Endothelial cell of umbilical vein (primary cell): ENCODE results near the gene TUBGCP2. TPM values are rescaled to one million over a fixed set of nuclear protein-coding genes. Genes with fewer than 3 reads are reported as not detected.

Experiments
- BruUV-seq: library from RNA; stranded (reverse); fragments of 400-500 nt; replicated peaks from 2 replicates; lab custom pipeline; 2021; lab: Mats Ljungman, UMichigan
- CTCF ChIA-PET: fragments of 300-600, 350-600 bp; sonication (Branson Sonifier 250); formaldehyde crosslinking; loops from one replicate; lab custom pipeline; 2021; ENCODE audit warnings: antibody characterized with exemption, inconsistent platforms; lab: Charles Lee
- POLR2A ChIA-PET: fragments of 300-600, 350-600 bp; sonication (Branson Sonifier 250); formaldehyde crosslinking; loops from one replicate; lab custom pipeline; 2021; ENCODE audit warnings: antibody characterized with exemption, inconsistent platforms; lab: Charles Lee
- DNase-seq: peaks from one replicate; pipeline ENCODE4 v3.0.0-alpha.2; 2011; ENCODE audit warnings: low read depth, low spot score
- FAIRE-seq: peaks from 2 replicates; lab custom pipeline; 2011; peaks lifted over from hg19 to GRCh38; lab: Jason Lieb, UNC
- H2AFZ ChIP-seq: 2 replicates; pipeline ENCODE4 v1.6.0; 2012; ENCODE audit warnings: low read depth, low read length, control low read depth, inconsistent platforms
- H3K27ac ChIP-seq: 2 replicates; pipeline ENCODE4 v1.5.1; 2011; ENCODE audit warnings: low read depth, mild to moderate bottlenecking, control low read depth, low read length, moderate library complexity; ENCODE audit not compliant: insufficient read depth
- H3K27me3 ChIP-seq, 2 experiments: 2 replicates each; pipeline versions ENCODE4 v1.6.0 to v1.6.1; 2011; ENCODE audit warnings: low read length in 2 of 2, mixed read lengths in 1 of 2; ENCODE audit not compliant: control insufficient read depth in 2 of 2, insufficient read depth in 2 of 2
- H3K36me3 ChIP-seq, 2 experiments: 2 replicates in 1 of 2; 3 replicates in 1 of 2; pipeline ENCODE4 v1.5.1; 2011; ENCODE audit warnings: low read length in 2 of 2, mild to moderate bottlenecking in 1 of 2, moderate library complexity in 1 of 2; ENCODE audit not compliant: control insufficient read depth in 2 of 2, insufficient read depth in 2 of 2; ENCODE audit errors: extremely low read depth in 1 of 2
- H3K4me1 ChIP-seq: 3 replicates; pipeline ENCODE4 v1.5.1; 2011; ENCODE audit warnings: mild to moderate bottlenecking, low read length; ENCODE audit not compliant: control insufficient read depth, insufficient read depth; ENCODE audit errors: extremely low read depth
- H3K4me2 ChIP-seq: 2 replicates; pipeline ENCODE4 v1.6.1; 2011; ENCODE audit warnings: low read length, control low read depth, mixed read lengths; ENCODE audit not compliant: insufficient read depth
- H3K4me3 ChIP-seq, 3 experiments: fragments of 200-600 bp in 1 of 3; sonication (generic), shearing (Covaris generic) in 1 of 3; replicated peaks in 1 of 3; 2 replicates each; pipeline ENCODE4 v1.5.1; 2011 to 2016; ENCODE audit warnings: control low read depth in 3 of 3, low read length in 3 of 3, mild to moderate bottlenecking in 2 of 3, inconsistent platforms in 1 of 3, low read depth in 1 of 3, moderate library complexity in 1 of 3; ENCODE audit not compliant: insufficient read depth in 1 of 3
- H3K79me2 ChIP-seq: 2 replicates; pipeline ENCODE4 v1.6.0; 2012; ENCODE audit warnings: low read length, inconsistent platforms; ENCODE audit not compliant: control insufficient read depth, insufficient read depth
- H3K9ac ChIP-seq: replicated peaks from 2 replicates; pipeline ENCODE3; 2011; ENCODE audit warnings: low read length, control low read depth; ENCODE audit not compliant: insufficient read depth; ENCODE audit errors: extremely low read depth
- H3K9me1 ChIP-seq: replicated peaks from 3 replicates; pipeline ENCODE4 v1.6.0; 2011; ENCODE audit warnings: mild to moderate bottlenecking, low read length; ENCODE audit not compliant: control insufficient read depth, insufficient read depth; ENCODE audit errors: extremely low read depth
- H3K9me3 ChIP-seq: replicated peaks from 2 replicates; pipeline ENCODE4 v1.5.1; 2012; ENCODE audit warnings: low read length, inconsistent platforms; ENCODE audit not compliant: control insufficient read depth, insufficient read depth
- H4K20me1 ChIP-seq: replicated peaks from 2 replicates; pipeline ENCODE3; 2011; ENCODE audit warnings: mild to moderate bottlenecking, low read length; ENCODE audit not compliant: control insufficient read depth, insufficient read depth; ENCODE audit errors: extremely low read depth
- CTCF ChIP-seq, 2 donors: IDR thresholded peaks; 1 replicate in 1 of 2; 2 replicates in 1 of 2; pipeline ENCODE4 v1.5.1; 2011; ENCODE audit warnings: low read length in 2 of 2, mild to moderate bottlenecking in 2 of 2, moderate library complexity in 2 of 2, control low read depth in 1 of 2, inconsistent platforms in 1 of 2, low read depth in 1 of 2; ENCODE audit not compliant: insufficient read depth in 1 of 2; ENCODE audit errors: extremely low read depth in 1 of 2
- EZH2 ChIP-seq: IDR thresholded peaks from 2 replicates; pipeline ENCODE4 v1.6.1; 2012; ENCODE audit warnings: borderline replicate concordance, low read depth, mild to moderate bottlenecking, moderate library complexity, low read length, inconsistent platforms; ENCODE audit not compliant: severe bottlenecking
- FOS ChIP-seq: IDR thresholded peaks from 2 replicates; pipeline ENCODE4 v1.6.1; 2011; ENCODE audit warnings: mild to moderate bottlenecking, low read length, moderate library complexity, borderline replicate concordance; ENCODE audit not compliant: insufficient read depth
- GATA2 ChIP-seq: IDR thresholded peaks from 2 replicates; pipeline ENCODE4 v1.7.0; 2011; ENCODE audit warnings: low read depth, mild to moderate bottlenecking, moderate library complexity, mixed read lengths, low read length; ENCODE audit not compliant: insufficient read length, insufficient read depth
- JUN ChIP-seq: IDR thresholded peaks from 2 replicates; pipeline ENCODE4 v1.6.1; 2011; ENCODE audit warnings: borderline replicate concordance, low read depth; ENCODE audit not compliant: insufficient read length, insufficient read depth
- MAX ChIP-seq: IDR thresholded peaks from 2 replicates; pipeline ENCODE4 v1.6.1; 2011; ENCODE audit not compliant: insufficient read depth, insufficient read length
- MYC ChIP-seq: IDR thresholded peaks from one replicate; pipeline ENCODE4 v1.6.1; 2011; ENCODE audit warnings: mild to moderate bottlenecking, low read depth, low read length
- POLR2A ChIP-seq: IDR thresholded peaks from 2 replicates; pipeline ENCODE4 v1.6.1; 2012; ENCODE audit warnings: low read depth, mild to moderate bottlenecking, control low read depth, low read length
- POLR2AphosphoS5 ChIP-seq: IDR thresholded peaks from 2 replicates; pipeline ENCODE4 v1.6.1; 2012; ENCODE audit warnings: low read depth, mild to moderate bottlenecking, control low read depth, low read length, moderate library complexity; ENCODE audit not compliant: insufficient read depth
- dilution Hi-C: fragments of 300-500 bp; cut with MboI; formaldehyde crosslinking; loops from one replicate; pipeline ENCODE4 v1.15.0; 2019; ENCODE audit warnings: low sequenced_read_pairs; ENCODE audit not compliant: extremely low pct_ligation_motif_present
- intact Hi-C: fragments of 100-400 bp; cut with micrococcal nuclease; formaldehyde crosslinking; loops from one replicate; pipeline ENCODE4 v1.10.0; 2022
- polyA plus RNA-seq, 4 experiments: library from polyadenylated mRNA; depleted of rRNA in 3 of 4; stranded (reverse) in 3 of 4; unstranded in 1 of 4; fragments of >200 nt; gene quantifications; 2 replicates each; pipeline versions ENCODE4 v1.2.1 to v1.2.3, GENCODE V29; 2011 to 2012; ENCODE audit warnings: missing spikeins in 1 of 4
- total RNA-seq: library from RNA; stranded (reverse); gene quantifications from 2 replicates; pipeline ENCODE4 v1.2.3, GENCODE V29; 2021

TUBGCP2 gene
- total and polyA plus RNA-seq, 2 donors (not counting 3 experiments of a cell fraction or from before 2014, with no cell fraction given) = 37.1 to 53.1 TPM

- no peak for TF ChIP-seq MAX
- no peak for TF ChIP-seq EZH2
- TF ChIP-seq GATA2 = no peak
- TF ChIP-seq CTCF (IDR thresholded peaks at IDR 0.05; ENCODE audit: extremely low read depth in 1 of 2, insufficient read depth in 1 of 2, low read depth in 1 of 2, low read length in 2 of 2) = no peak
- no peak for TF ChIP-seq POLR2AphosphoS5
- TF ChIP-seq FOS = no peak
- no peak for TF ChIP-seq MYC
- TF ChIP-seq POLR2A = no peak
- no peak for TF ChIP-seq JUN
- H2AFZ ChIP-seq = no peak overlapping the region
- no peaks in the 10 kb centered on the region for H3K79me2 ChIP-seq
- H3K27me3 ChIP-seq = no peaks in the 10 kb centered on the region
- no peak overlapping the region for H3K4me2 ChIP-seq
- peaks cover 3% of the 10 kb centered on the region for H3K4me1 ChIP-seq
- intact Hi-C loops (loop anchor here (2.0 kb wide), 1 partner anchor 27 kb away; no protein-coding TSS in a partner anchor), dilution Hi-C loops (no loop called here)
- H4K20me1 ChIP-seq = no peaks in the 10 kb centered on the region
- no peak for DNase-seq
- no peaks in the 10 kb centered on the region for H3K9me1 ChIP-seq
- POLR2A ChIA-PET = no interaction called here
- FAIRE-seq = no peak
- CTCF ChIA-PET = interaction anchor here (3.6 kb wide), 1 partner anchor 26 kb away, joined by 20 read pairs; no protein-coding TSS in a partner anchor
- H3K9ac ChIP-seq = no peak overlapping the region
- BruUV-seq = no TSS peak
- no peaks in the 10 kb centered on the region for H3K36me3 ChIP-seq
- H3K4me3 ChIP-seq = no peak overlapping the region
- no peak overlapping the region for H3K27ac ChIP-seq
- H3K9me3 ChIP-seq = no peaks in the 10 kb centered on the region
Measured at GRCh38 chr10:133355991-133356390, 47.3 kb upstream of the TUBGCP2 start.
